Activated CD4-positive, alpha-beta T cell treated with anti-CD3 and anti-CD28 coated beads for 36 hours (primary cell): ENCODE data around the gene LMO2. TPM values are rescaled to one million over a fixed set of nuclear protein-coding genes. Genes with fewer than 3 reads are reported as not detected.
"Not testable (repeated sequence)": the region's sequence is repeated elsewhere in the genome, so short reads cannot be mapped to it uniquely, and the experiment has no call there.

Experiments
- ATAC-seq: fragments of 200-7000 bp; cut with Tn5 transposase; one replicate; pipeline ENCODE4 v1.10.0; 2021; ENCODE audit warnings: mild to moderate bottlenecking, moderate library complexity
- CTCF ChIA-PET: fragments of 350-600 bp; sonication (Branson Sonifier 250); formaldehyde crosslinking; loops from one replicate; lab custom pipeline; 2021; ENCODE audit warnings: antibody characterized with exemption; lab: Charles Lee
- POLR2A ChIA-PET: fragments of 350-600 bp; sonication (Branson Sonifier 250); formaldehyde crosslinking; loops from one replicate; lab custom pipeline; 2021; ENCODE audit warnings: antibody characterized with exemption, inconsistent platforms; lab: Charles Lee
- DNase-seq: peaks from one replicate; pipeline ENCODE4 v3.0.0-alpha.2; 2020
- H3K27ac Mint-ChIP-seq: one replicate; pipeline ENCODE4 v1.8.0; 2021; ENCODE audit warnings: mixed read lengths
- H3K27me3 Mint-ChIP-seq: one replicate; pipeline ENCODE4 v1.8.0; 2021; ENCODE audit warnings: mixed read lengths
- H3K36me3 Mint-ChIP-seq: one replicate; pipeline ENCODE4 v1.8.0; 2021; ENCODE audit warnings: low read depth, mixed read lengths
- H3K4me1 Mint-ChIP-seq: one replicate; pipeline ENCODE4 v1.8.0; 2021; ENCODE audit warnings: mixed read lengths
- H3K4me3 Mint-ChIP-seq: one replicate; pipeline ENCODE4 v1.8.0; 2021; ENCODE audit warnings: mild to moderate bottlenecking, moderate library complexity, mixed read lengths
- H3K9me3 Mint-ChIP-seq: one replicate; pipeline ENCODE4 v1.8.0; 2021; ENCODE audit warnings: low read depth, mixed read lengths
- intact Hi-C, 2 experiments: fragments of 100-400 bp; cut with DNase I in 1 of 2; cut with micrococcal nuclease in 1 of 2; formaldehyde crosslinking; loops; one replicate each; pipeline versions ENCODE4 v1.14.2 to v1.15.1; 2022 to 2024; cut with DNase I, micrococcal nuclease
- total RNA-seq, 2 experiments: library from RNA; stranded (reverse); gene quantifications; one replicate each; pipeline ENCODE4 v1.2.3, GENCODE V29; 2021

Gene LMO2
- total RNA-seq, result not detected

- ATAC-seq (no peak), DNase-seq (no peak)
- Mint-ChIP-seq H3K36me3 (no peaks in the 10 kb centered on the region), H3K27me3 (peaks cover 77% of the 10 kb centered on the region), H3K9me3 (no peaks in the 10 kb centered on the region), H3K4me1 (peaks cover 36% of the 10 kb centered on the region), H3K4me3 (no peak within 1 kb of the TSS), H3K27ac (no peak within 1 kb of the TSS)
- POLR2A ChIA-PET, result no interaction called here
- CTCF ChIA-PET, result interaction anchor here (0.7 to 1.8 kb wide), 2 partner anchors 11 to 155 kb away, joined by 3 to 6 read pairs; no protein-coding TSS in a partner anchor
- intact Hi-C loops, result loop anchor here (2.0 to 10.0 kb wide), 9 partner anchors 155 to 1285 kb away; partner anchors contain the start of genes ABTB2 (in 1 of the 2), CAT (in 1 of the 2), CD59 (in 1 of the 2) and HIPK3 (in 1 of the 2)
Observed at GRCh38 chr11:33891714-33892327, at the start of gene LMO2. TSS of gene LMO2 (minus strand) at chr11:33892076. CDS start at chr11:33869716, 22,360 bp downstream.

- ChIA-PET POLR2A (no interaction called here), CTCF (interaction anchor here (0.6 kb wide), 1 partner anchor 17 kb away, joined by 3 read pairs; no protein-coding TSS in a partner anchor)
- no peak for ATAC-seq
- intact Hi-C loops, result no loop called here
- Mint-ChIP-seq H3K27ac (no peak overlapping the region), H3K36me3 (no peaks in the 10 kb centered on the region), H3K9me3 (no peaks in the 10 kb centered on the region), H3K4me1 (no peaks in the 10 kb centered on the region), H3K27me3 (peaks cover 2% of the 10 kb centered on the region), H3K4me3 (no peak overlapping the region)
- no peak for DNase-seq
Observed at GRCh38 chr11:33940538-33940815, 48.6 kb upstream of the LMO2 start.

GRCh38 chr11:33936725-33937604 lies 45.1 kb upstream of the LMO2 start:
- CTCF ChIA-PET, result interaction anchor here (0.9 to 1.1 kb wide), 2 partner anchors 51 to 80 kb away, joined by 3 to 4 read pairs; no protein-coding TSS in a partner anchor
- ATAC-seq, result no peak

GRCh38 chr11:33935461-33936456 lies 43.9 kb upstream of the LMO2 start:
- ChIA-PET CTCF (interaction anchor here (1.1 kb wide), 1 partner anchor 12 kb away, joined by 4 read pairs; no protein-coding TSS in a partner anchor), POLR2A (no interaction called here)
- Mint-ChIP-seq H3K4me1 (no peaks in the 10 kb centered on the region), H3K36me3 (no peaks in the 10 kb centered on the region), H3K27ac (no peak overlapping the region), H3K4me3 (no peak overlapping the region), H3K9me3 (peaks cover 11% of the 10 kb centered on the region), H3K27me3 (peaks cover 9% of the 10 kb centered on the region)
- intact Hi-C loops, result no loop called here
- DNase-seq (no peak), ATAC-seq (no peak)

More at GRCh38 chr11:33936725-33937604, 45.1 kb upstream of the LMO2 start:
- DNase-seq, result no peak
- H3K36me3 Mint-ChIP-seq, result no peaks in the 10 kb centered on the region
- peaks cover 7% of the 10 kb centered on the region for H3K27me3 Mint-ChIP-seq
- intact Hi-C loops, result no loop called here
- no peak overlapping the region for H3K27ac Mint-ChIP-seq
- POLR2A ChIA-PET, result no interaction called here
- peaks cover 7% of the 10 kb centered on the region for H3K9me3 Mint-ChIP-seq
- H3K4me1 Mint-ChIP-seq, result no peaks in the 10 kb centered on the region
- H3K4me3 Mint-ChIP-seq, result no peak overlapping the region

GRCh38 chr11:33935005-33935404 lies 43.1 kb upstream of the LMO2 start:
- H3K27me3 Mint-ChIP-seq, result peaks cover 9% of the 10 kb centered on the region
- no peak for DNase-seq
- no peak for ATAC-seq
- ChIA-PET CTCF (interaction anchor here (1.1 kb wide), 1 partner anchor 13 kb away, joined by 4 read pairs; no protein-coding TSS in a partner anchor), POLR2A (no interaction called here)
- H3K4me3 Mint-ChIP-seq, result no peak overlapping the region
- H3K36me3 Mint-ChIP-seq, result no peaks in the 10 kb centered on the region
- peaks cover 11% of the 10 kb centered on the region for H3K9me3 Mint-ChIP-seq
- intact Hi-C loops, result no loop called here
- H3K4me1 Mint-ChIP-seq, result no peaks in the 10 kb centered on the region
- H3K27ac Mint-ChIP-seq, result no peak overlapping the region

- Mint-ChIP-seq H3K27ac (no peak overlapping the region), H3K4me1 (no peaks in the 10 kb centered on the region), H3K36me3 (no peaks in the 10 kb centered on the region), H3K27me3 (peaks cover 9% of the 10 kb centered on the region), H3K9me3 (peaks cover 11% of the 10 kb centered on the region), H3K4me3 (no peak overlapping the region)
- DNase-seq, result no peak
- no peak for ATAC-seq
- POLR2A ChIA-PET, result no interaction called here
- CTCF ChIA-PET, result no interaction called here
- intact Hi-C loops, result no loop called here
Observed at GRCh38 chr11:33934450-33934849, 42.6 kb upstream of the LMO2 start.

GRCh38 chr11:33933602-33934001 lies 41.7 kb upstream of the LMO2 start:
- Mint-ChIP-seq H3K27me3 (peaks cover 12% of the 10 kb centered on the region), H3K27ac (no peak overlapping the region), H3K36me3 (no peaks in the 10 kb centered on the region), H3K9me3 (peaks cover 11% of the 10 kb centered on the region), H3K4me3 (no peak overlapping the region), H3K4me1 (no peaks in the 10 kb centered on the region)
- no peak for DNase-seq
- CTCF ChIA-PET, result interaction anchor here (0.6 kb wide), 1 partner anchor 399 kb away, joined by 3 read pairs; no protein-coding TSS in a partner anchor
- ATAC-seq, result no peak
- POLR2A ChIA-PET, result no interaction called here
- intact Hi-C loops, result no loop called here

- DNase-seq (no peak), ATAC-seq (no peak)
- Mint-ChIP-seq H3K27ac (no peak overlapping the region), H3K36me3 (no peaks in the 10 kb centered on the region), H3K4me1 (no peaks in the 10 kb centered on the region), H3K4me3 (no peak overlapping the region), H3K27me3 (peaks cover 12% of the 10 kb centered on the region), H3K9me3 (peaks cover 11% of the 10 kb centered on the region)
- ChIA-PET POLR2A (no interaction called here), CTCF (interaction anchor here (0.8 kb wide), 1 partner anchor 113 kb away, joined by 3 read pairs; no protein-coding TSS in a partner anchor)
- intact Hi-C loops, result no loop called here
Observed at GRCh38 chr11:33932721-33933120, 40.8 kb upstream of the LMO2 start.

GRCh38 chr11:33931739-33932366 lies 40.0 kb upstream of the LMO2 start:
- POLR2A ChIA-PET, DNase-seq, H3K4me3 Mint-ChIP-seq, H3K4me1 Mint-ChIP-seq, intact Hi-C loops, ATAC-seq, H3K36me3 Mint-ChIP-seq, H3K27ac Mint-ChIP-seq: not testable (repeated sequence)
- H3K27me3 Mint-ChIP-seq, result peaks cover 14% of the 10 kb centered on the region
- CTCF ChIA-PET, result interaction anchor here (0.8 kb wide), 1 partner anchor 69 kb away, joined by 3 read pairs; no protein-coding TSS in a partner anchor
- peaks cover 11% of the 10 kb centered on the region for H3K9me3 Mint-ChIP-seq

GRCh38 chr11:33931067-33931466 lies 39.2 kb upstream of the LMO2 start:
- Mint-ChIP-seq H3K9me3 (peaks cover 11% of the 10 kb centered on the region), H3K27ac (no peak overlapping the region), H3K27me3 (peaks cover 18% of the 10 kb centered on the region), H3K4me1 (no peaks in the 10 kb centered on the region), H3K4me3 (no peak overlapping the region), H3K36me3 (no peaks in the 10 kb centered on the region)
- ChIA-PET POLR2A (no interaction called here), CTCF (interaction anchor here (1.6 kb wide), 1 partner anchor 13 kb away, joined by 5 read pairs; no protein-coding TSS in a partner anchor)
- ATAC-seq, result no peak
- intact Hi-C loops, result no loop called here
- DNase-seq, result no peak
